ENCODE results near the gene ATP6V1G3.

Gene ATP6V1G3

DNA sequence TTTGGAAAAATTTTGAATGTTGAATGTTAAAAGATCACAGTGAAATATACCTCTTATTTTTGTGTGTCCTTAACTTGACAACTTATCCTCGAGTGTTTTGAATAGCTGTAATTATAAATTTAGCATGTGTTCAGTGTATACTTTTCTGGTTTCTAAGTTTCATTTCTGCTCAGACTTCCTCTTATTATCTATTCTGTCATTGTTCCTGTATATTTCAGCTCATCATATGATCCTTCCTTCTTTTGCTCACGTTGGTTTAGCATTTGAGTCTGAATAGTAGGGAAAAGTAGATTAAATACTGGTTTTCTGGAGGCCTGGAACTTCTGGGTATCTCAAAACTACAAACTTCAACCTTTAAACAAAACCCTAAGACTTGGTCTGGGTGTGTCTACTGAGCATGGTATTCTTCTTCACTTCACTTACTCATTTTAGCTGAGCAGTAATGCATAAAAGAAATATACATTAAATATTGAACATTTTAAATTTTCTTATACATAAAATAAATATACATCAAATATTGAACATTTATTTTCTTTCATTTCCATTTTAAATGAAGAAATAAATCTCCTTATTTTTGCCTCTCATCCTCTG is 3.3 kb upstream of the ATP6V1G3 start:
- H3K36me3 ChIP-seq (ENCODE audit: insufficient read depth), result no peaks in the 10 kb centered on the region
- H3K4me2 ChIP-seq, result no peak overlapping the region
- no peak overlapping the region for H3K27ac ChIP-seq
- no peak overlapping the region for H3K9ac ChIP-seq
- TF ChIP-seq CTCF (conservative IDR thresholded peaks at IDR 0.05; ENCODE audit: low read depth, low read length), result no peak
- H3K27me3 ChIP-seq (ENCODE audit: insufficient read depth, low read depth), result no peaks in the 10 kb centered on the region
- no peaks in the 10 kb centered on the region for H3K79me2 ChIP-seq (ENCODE audit: insufficient read depth, low read depth)
- H3K4me3 ChIP-seq (IDR thresholded peaks at IDR 0.05; ENCODE audit: insufficient read depth, low read depth, low read length), result no peak overlapping the region
- H4K20me1 ChIP-seq (ENCODE audit: insufficient read depth), result no peaks in the 10 kb centered on the region
- no peak overlapping the region for H2AFZ ChIP-seq (ENCODE audit: low read depth)
- H3K4me1 ChIP-seq (ENCODE audit: low read depth, poor library complexity, severe bottlenecking), result no peaks in the 10 kb centered on the region

DNA sequence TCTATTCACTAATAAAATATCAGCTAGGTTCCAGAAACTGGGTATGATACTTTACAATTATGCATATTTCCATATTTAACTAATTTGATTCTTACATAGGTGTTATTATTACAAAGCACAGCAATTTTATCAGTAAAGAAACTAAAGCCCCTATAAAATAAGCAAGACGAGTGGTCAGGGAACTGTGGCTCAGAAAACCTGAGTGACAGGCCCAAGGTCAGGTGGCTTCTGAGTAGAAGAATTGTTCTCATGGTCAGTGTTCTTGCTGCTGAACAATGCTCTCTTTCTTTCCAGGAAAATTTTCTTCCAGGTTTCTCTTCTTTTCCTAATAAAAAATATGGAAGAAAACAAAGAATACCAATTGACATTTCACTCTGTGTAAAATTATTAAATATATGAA is 2.2 kb upstream of the ATP6V1G3 start:
- Histone ChIP-seq H3K4me3 (IDR thresholded peaks at IDR 0.05; ENCODE audit: insufficient read depth, low read depth, low read length) (no peak overlapping the region), H4K20me1 (ENCODE audit: insufficient read depth) (no peaks in the 10 kb centered on the region), H3K36me3 (ENCODE audit: insufficient read depth) (no peaks in the 10 kb centered on the region), H2AFZ (ENCODE audit: low read depth) (no peak overlapping the region), H3K4me2 (no peak overlapping the region), H3K4me1 (ENCODE audit: low read depth, poor library complexity, severe bottlenecking) (no peaks in the 10 kb centered on the region), H3K27me3 (ENCODE audit: insufficient read depth, low read depth) (no peaks in the 10 kb centered on the region), H3K27ac (no peak overlapping the region), H3K79me2 (ENCODE audit: insufficient read depth, low read depth) (no peaks in the 10 kb centered on the region), H3K9ac (no peak overlapping the region)
- TF ChIP-seq CTCF (conservative IDR thresholded peaks at IDR 0.05; ENCODE audit: low read depth, low read length), result no peak

GRCh38 chr1:198541737-198542136 is 1.3 kb upstream of the ATP6V1G3 start:
- Histone ChIP-seq H2AFZ (ENCODE audit: low read depth) (no peak overlapping the region), H3K27ac (no peak overlapping the region), H3K4me2 (no peak overlapping the region), H3K4me3 (IDR thresholded peaks at IDR 0.05; ENCODE audit: insufficient read depth, low read depth, low read length) (no peak overlapping the region), H3K79me2 (ENCODE audit: insufficient read depth, low read depth) (no peaks in the 10 kb centered on the region), H3K4me1 (ENCODE audit: low read depth, poor library complexity, severe bottlenecking) (no peaks in the 10 kb centered on the region), H4K20me1 (ENCODE audit: insufficient read depth) (no peaks in the 10 kb centered on the region), H3K27me3 (ENCODE audit: insufficient read depth, low read depth) (no peaks in the 10 kb centered on the region), H3K9ac (no peak overlapping the region), H3K36me3 (ENCODE audit: insufficient read depth) (no peaks in the 10 kb centered on the region)
- no peak for TF ChIP-seq CTCF (conservative IDR thresholded peaks at IDR 0.05; ENCODE audit: low read depth, low read length)

GRCh38 chr1:198538579-198539364 is 1.7 kb downstream of the ATP6V1G3 start:
- Histone ChIP-seq H3K27me3 (ENCODE audit: insufficient read depth, low read depth) (no peaks in the 10 kb centered on the region), H4K20me1 (ENCODE audit: insufficient read depth) (no peaks in the 10 kb centered on the region), H3K9ac (no peak overlapping the region), H2AFZ (ENCODE audit: low read depth) (no peak overlapping the region), H3K79me2 (ENCODE audit: insufficient read depth, low read depth) (no peaks in the 10 kb centered on the region), H3K4me3 (IDR thresholded peaks at IDR 0.05; ENCODE audit: insufficient read depth, low read depth, low read length) (no peak overlapping the region), H3K36me3 (ENCODE audit: insufficient read depth) (no peaks in the 10 kb centered on the region), H3K4me1 (ENCODE audit: low read depth, poor library complexity, severe bottlenecking) (no peaks in the 10 kb centered on the region), H3K4me2 (no peak overlapping the region), H3K27ac (no peak overlapping the region)
- no peak for TF ChIP-seq CTCF (conservative IDR thresholded peaks at IDR 0.05; ENCODE audit: low read depth, low read length)

All from KMS-11 (cell line).